H1 (cell line): ENCODE results near the gene ATP11A. TPM values are rescaled to one million over a fixed set of nuclear protein-coding genes. Genes with fewer than 3 reads are reported as not detected.

Source experiments
- BCL11A ChIP-seq, 2 experiments: IDR thresholded peaks; one replicate each; pipeline ENCODE4 v1.6.1; 2011; ENCODE audit warnings: low read depth in 2 of 2, low read length in 2 of 2, mild to moderate bottlenecking in 2 of 2
- BRCA1 ChIP-seq: IDR thresholded peaks from 2 replicates; pipeline ENCODE4 v1.6.1; 2012; ENCODE audit warnings: low read depth, low read length, improper control_type of control experiment
- JUND ChIP-seq: IDR thresholded peaks from 2 replicates; pipeline ENCODE4 v1.6.1; 2011; ENCODE audit warnings: mild to moderate bottlenecking, improper control_type of control experiment, low read length
- MAX ChIP-seq: IDR thresholded peaks from 2 replicates; pipeline ENCODE4 v1.6.1; 2012; ENCODE audit warnings: inconsistent platforms
- NRF1 ChIP-seq: IDR thresholded peaks from 2 replicates; pipeline ENCODE4 v1.6.1; 2011; ENCODE audit warnings: mild to moderate bottlenecking, low read depth, low read length, improper control_type of control experiment
- POU5F1 ChIP-seq: IDR thresholded peaks from 2 replicates; pipeline ENCODE4 v1.6.1; 2011; ENCODE audit warnings: low read depth, mild to moderate bottlenecking, low read length, moderate library complexity
- polyA plus RNA-seq, 7 experiments: library from polyadenylated mRNA; depleted of rRNA in 3 of 7; stranded (reverse) in 5 of 7; unstranded in 2 of 7; fragments of >200 nt in 5 of 7; fragments of 200-250 nt in 2 of 7; gene quantifications; 1 replicate in 5 of 7; 2 replicates in 1 of 7; 4 replicates in 1 of 7; pipeline versions ENCODE4 v1.2.1 to v1.2.3, GENCODE V29; 2011 to 2013; ENCODE audit warnings: missing spikeins in 2 of 7, mixed read lengths in 2 of 7
- total RNA-seq: library from RNA; stranded (reverse); fragmentation: NEBNext Ultra II Directional; extraction: Animal tissue kit (Norgen Biotek cat#: 25700); gene quantifications from 2 replicates; pipeline ENCODE4 v1.2.1, GENCODE V29; 2021

ATP11A gene
- total and polyA plus RNA-seq, 2 of the 8 experiments (the other 6 are each of a cell fraction or from before 2014, with no cell fraction given) = 28.8 to 72.9 TPM

DNA sequence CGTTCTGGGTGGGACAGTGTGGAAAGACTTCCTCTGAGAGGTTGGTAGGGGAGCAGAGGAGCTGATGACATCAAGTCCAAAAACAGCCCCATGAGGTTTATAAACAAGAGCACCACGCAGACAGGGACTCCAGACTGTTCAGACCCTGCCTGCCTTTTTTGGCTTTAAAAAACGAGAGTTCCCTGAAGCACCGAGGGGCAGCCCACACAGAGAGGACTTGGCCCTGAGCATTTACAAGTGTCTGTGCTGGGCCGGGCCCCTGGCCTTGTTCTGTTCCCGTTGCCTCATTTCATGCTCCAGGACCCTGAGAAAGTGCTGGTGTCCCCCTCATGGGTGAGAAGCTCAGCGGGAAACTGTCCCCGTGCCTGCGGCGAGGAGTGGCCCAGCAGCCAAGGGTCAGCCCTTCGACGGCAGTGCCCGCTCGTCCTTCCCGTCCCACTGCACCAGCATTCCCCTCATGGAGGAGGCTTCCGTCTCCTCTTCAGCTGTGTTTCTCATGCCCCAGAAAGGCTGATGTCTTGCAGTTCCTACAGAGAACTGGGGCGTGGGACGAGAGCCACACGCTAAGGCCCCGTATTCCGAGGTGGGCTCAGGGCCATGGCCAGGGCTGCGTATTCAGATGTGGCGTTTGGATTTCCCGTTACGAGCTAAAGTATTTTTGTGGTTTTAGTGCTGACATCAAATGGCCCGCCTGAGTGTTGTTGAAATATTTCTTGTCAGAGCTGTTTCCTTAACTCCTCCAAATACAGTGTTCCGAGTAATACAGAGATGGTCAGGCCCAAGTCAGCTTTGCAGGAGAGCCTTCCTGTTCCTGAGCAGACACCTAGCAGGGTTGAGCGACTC is 93.5 kb downstream of the ATP11A start (continued):
- no peak for TF ChIP-seq NRF1
- TF ChIP-seq MAX = no peak
- no peak for TF ChIP-seq BCL11A (IDR thresholded peaks at IDR 0.05; ENCODE audit: low read depth in 2 of 2, low read length in 2 of 2)
- no peak for TF ChIP-seq BRCA1
- no peak for TF ChIP-seq JUND
- no peak for TF ChIP-seq POU5F1
- TF ChIP-seq, all 59 proteins: peak for 0
